SK-N-MC (cell line): ENCODE measurements around the gene SPDYE1.
"Not testable (repeated sequence)": the region's sequence is repeated elsewhere in the genome, so short reads cannot be mapped to it uniquely, and the experiment has no call there.

Source experiments
- EZH2 ChIP-seq: fragments of 200-600 bp; sonication (generic); IDR thresholded peaks from one replicate; pipeline ENCODE4 v1.6.1; 2017; ENCODE audit warnings: antibody characterized with exemption
- FOXP2 ChIP-seq: optimal IDR thresholded peaks from 2 replicates; pipeline ENCODE3; 2011; ENCODE audit warnings: mild to moderate bottlenecking, moderate library complexity; ENCODE audit not compliant: insufficient read depth; ENCODE audit errors: extremely low read length, control extremely low read depth
- POLR2AphosphoS5 ChIP-seq: IDR thresholded peaks from 2 replicates; pipeline ENCODE4 v1.6.1; 2012; ENCODE audit warnings: mild to moderate bottlenecking, low read depth, low read length, borderline replicate concordance

GRCh38 chr7:44018857-44019807, 21.4 kb downstream of the SPDYE1 start:
- TF ChIP-seq POLR2AphosphoS5: peak; percentile 73
- TF ChIP-seq EZH2, FOXP2: not testable (repeated sequence)
